ENCODE results near the gene NCMAP. TPM values are rescaled to one million over a fixed set of nuclear protein-coding genes. Genes with fewer than 3 reads are reported as not detected.

NCMAP gene
- total RNA-seq, 1 donor from 2014 or later = not detected

- no peak for DNase-seq (ENCODE audit: low spot score)
Measured at GRCh38 chr1:24621121-24621520, 65.2 kb downstream of the NCMAP start.

- no peak for DNase-seq (ENCODE audit: low spot score)
Measured at GRCh38 chr1:24622218-24622617, 66.3 kb downstream of the NCMAP start.

DNA sequence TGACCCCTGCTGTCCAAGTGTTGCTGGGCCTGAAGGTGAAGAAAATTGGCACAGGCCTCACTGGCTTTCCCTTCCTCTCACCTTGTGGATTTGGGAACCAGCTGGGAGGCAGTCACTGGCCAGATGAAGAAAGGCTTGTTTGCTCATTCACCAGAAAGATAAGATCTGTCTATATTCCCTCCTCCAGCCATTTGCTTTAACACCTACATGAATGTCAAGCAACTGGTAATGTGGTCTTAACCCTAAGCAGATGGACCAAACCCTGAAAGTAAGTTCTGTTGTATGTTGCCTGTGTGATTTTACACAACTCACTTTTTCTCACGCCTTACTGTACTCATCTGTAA, 76.9 kb downstream of the NCMAP start:
- DNase-seq (ENCODE audit: low spot score) = no peak

DNA sequence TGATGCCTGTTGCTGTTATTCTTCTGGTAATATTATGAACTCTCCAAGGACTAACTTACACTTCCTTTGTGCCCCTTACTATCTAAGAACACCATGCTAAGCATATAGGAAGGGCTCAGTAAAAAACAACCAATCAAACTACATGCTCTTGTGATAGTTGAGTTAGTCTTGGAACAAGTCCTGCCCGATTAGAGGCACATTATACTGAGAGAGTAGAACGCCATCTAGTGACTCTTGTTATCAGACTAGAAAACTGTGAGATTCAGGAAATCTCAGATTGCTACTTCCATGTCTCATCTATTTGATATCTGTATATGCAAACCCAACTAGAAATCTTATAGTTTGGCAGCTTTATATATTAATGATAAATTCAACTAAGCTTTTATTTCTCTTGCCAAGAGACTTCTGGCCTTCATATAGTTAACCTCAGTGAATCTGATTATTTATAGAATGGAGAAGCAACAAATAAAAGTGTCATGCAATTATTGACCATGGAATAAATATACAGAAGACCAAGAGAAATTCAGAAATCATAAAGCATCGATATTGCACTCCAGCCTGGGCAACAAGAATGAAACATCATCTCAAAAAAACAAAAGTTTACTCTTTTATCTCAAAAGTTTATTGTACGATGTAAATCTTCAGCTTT, 79.4 kb downstream of the NCMAP start:
- no peak for DNase-seq (ENCODE audit: low spot score)

- DNase-seq (ENCODE audit: low spot score) = no peak
Measured at GRCh38 chr1:24636661-24637357, 80.9 kb downstream of the NCMAP start.

DNA sequence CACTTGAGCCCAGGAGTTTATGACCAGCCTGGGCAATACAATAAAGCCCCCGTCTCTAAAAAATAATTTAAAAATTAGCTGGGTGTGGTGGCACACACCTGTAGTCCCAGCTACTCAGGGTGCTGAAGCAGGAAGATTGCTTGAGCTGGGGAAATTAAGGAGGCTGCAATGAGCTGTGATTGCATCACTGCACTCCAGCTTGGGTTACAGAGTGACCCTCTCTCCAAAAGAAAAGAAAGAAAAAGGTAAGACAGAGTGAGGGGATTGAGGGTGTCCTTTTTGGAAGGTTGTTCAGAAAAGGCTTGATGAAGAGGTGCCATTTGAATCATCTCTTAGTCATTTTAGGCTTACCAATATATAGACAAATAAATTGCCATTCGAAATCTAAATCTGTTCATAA, 83.2 kb downstream of the NCMAP start:
- no peak for DNase-seq (ENCODE audit: low spot score)

GRCh38 chr1:24639881-24640280, 84.0 kb downstream of the NCMAP start:
- no peak for DNase-seq (ENCODE audit: low spot score)

DNA sequence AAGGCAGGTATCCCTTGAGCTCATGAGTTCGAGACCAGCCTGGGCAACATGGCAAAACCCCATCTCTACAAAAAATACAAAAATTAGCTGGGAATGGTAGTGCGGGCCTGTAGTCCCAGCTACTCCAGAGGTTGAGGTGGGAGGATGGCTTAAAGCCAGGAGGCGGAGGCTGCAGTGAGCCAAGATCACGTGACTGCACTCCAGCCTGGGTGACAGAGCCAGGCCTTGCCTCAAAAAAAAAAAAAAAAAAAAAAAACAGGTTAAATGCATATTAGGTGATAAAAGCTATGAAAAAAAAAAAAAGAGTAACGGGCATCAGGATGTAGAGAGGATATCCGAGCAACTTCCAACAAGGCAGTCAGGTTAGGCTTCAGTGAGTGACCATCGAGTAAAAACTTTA, 84.4 kb downstream of the NCMAP start:
- DNase-seq (ENCODE audit: low spot score) = no peak

DNA sequence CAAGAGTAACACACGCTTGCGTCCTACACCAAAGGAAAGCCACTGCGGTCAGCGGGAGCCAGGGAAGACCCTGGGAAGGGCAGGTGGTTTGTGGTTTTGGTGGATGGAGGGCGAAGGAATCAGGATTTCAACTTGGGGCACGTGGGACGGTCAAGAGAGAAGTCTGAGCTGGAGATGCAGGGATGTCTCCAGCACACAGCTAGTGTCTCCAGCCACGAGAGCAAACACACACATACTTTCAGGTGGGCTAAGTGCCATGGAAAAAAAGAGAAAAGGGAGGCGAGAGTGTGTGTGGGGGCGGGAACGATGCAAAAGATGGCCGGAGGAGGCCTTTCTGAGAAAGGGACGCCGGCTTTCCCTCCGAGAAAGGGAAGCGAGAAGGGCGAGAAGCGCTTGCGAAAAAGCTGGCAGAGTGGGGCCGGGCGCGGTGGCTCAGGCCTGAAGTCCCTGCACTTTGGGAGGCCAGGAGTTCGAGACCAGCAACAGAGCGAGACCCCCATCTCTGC, 85.8 kb downstream of the NCMAP start:
- no peak for DNase-seq (ENCODE audit: low spot score)

GRCh38 chr1:24642481-24643362, 86.8 kb downstream of the NCMAP start, which contains the start of gene SRRM1:
Gene SRRM1, plus strand, starts transcription at chr1:24643302. Its CDS starts 25 bp downstream, at chr1:24643327.
- DNase-seq (ENCODE audit: low spot score) = peak; percentile 99

GRCh38 chr1:24643363-24644099, 87.6 kb downstream of the NCMAP start:
- no peak for DNase-seq (ENCODE audit: low spot score)

- no peak for DNase-seq (ENCODE audit: low spot score)
Measured at GRCh38 chr1:24644100-24644384, 88.2 kb downstream of the NCMAP start.

GRCh38 chr1:24648919-24649318, 93.0 kb downstream of the NCMAP start:
- DNase-seq (ENCODE audit: low spot score) = no peak

DNA sequence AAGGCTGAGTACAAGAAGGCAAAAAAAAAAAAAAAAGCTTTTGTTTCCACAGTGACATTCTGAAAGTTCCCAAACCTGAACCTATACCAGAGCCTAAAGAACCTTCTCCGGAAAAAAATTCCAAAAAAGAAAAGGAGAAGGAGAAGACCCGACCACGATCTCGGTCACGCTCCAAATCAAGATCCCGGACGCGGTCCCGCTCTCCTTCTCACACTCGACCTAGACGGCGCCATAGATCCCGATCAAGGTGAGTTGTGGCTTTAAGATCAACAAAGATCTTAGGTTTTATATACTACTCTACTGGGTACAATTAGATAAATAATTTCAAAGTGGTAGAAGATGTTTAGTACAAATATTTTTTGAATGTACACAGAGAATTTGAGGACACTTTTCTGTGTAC, 96.5 kb downstream of the NCMAP start:
- no peak for DNase-seq (ENCODE audit: low spot score)

DNA sequence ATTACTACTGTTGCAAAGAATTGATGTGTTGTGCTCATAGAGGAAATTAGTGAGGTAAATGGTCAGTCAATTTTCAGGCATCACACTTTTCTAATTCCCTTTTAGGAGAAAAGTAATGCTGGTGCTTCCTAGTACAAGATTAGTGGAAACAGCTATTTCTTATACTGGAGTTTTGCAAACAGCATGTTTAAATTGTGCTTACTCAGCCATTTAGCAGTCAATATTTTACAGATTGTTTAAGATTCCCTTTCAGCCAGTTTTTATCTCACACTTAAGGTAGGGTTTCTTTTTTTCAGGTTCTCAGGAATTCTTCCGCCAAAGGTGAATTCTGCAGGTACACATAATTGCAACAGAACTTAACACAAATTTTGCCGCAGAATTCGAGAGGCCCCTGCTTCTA, 98.1 kb downstream of the NCMAP start:
- DNase-seq (ENCODE audit: low spot score) = no peak

DNA sequence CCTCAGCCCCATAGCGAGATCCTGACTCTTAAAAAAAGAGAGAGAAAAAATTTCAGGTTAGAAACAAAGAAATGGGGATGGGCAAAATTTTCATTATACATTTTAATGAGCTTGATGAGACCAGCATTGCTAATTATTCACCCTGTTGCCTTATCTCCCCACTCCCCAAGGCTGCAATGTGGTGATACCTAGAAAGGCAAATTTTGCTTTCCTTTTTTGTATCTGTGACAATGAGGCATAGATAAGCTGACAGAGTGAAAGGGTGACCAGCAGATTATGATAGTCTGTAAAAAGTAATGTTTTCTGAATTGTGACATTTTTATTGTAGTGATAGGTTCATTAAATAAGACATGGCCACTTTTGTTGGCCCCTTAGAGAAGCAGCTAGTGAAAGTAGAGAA, 100.2 kb downstream of the NCMAP start:
- DNase-seq (ENCODE audit: low spot score) = no peak

DNA sequence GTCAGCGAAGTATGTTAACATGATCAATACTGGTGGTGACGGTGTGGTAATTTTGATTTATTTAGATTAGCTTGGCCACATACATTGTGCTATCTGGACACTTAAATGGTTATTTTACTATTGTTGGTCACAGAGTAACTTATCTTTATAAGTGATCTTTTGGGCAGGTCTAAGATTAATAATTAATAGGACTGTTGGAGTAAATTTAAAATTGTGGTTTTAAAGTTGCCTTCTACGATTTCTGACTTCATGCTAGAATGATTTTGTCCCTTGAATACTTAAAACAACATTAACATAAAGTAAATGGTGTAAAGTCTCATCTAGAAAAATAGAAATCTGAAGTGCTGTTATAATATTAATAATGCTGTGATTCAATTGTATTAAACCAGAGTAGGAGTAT, 101.9 kb downstream of the NCMAP start:
- DNase-seq (ENCODE audit: low spot score) = no peak
